Heart left ventricle (tissue), 13 donors: ENCODE results near the gene SWT1.

ENCODE experiments used
- POLR2A ChIP-seq, 2 donors: fragments of 450-650 bp; IDR thresholded peaks; one replicate each; pipeline ENCODE4 v1.6.1; 2017; ENCODE audit warnings: antibody characterized with exemption in 2 of 2, mild to moderate bottlenecking in 2 of 2, moderate library complexity in 2 of 2
- TF ChIP-seq, protein P1 (sequence below), 12 donors: fragments of 200-600 bp; sonication (generic) in 4 of 12; IDR thresholded peaks; one replicate each; pipeline versions ENCODE4 v1.5.0 to v1.8.0; 2018 to 2022; ENCODE audit warnings: antibody characterized with exemption in 12 of 12, mild to moderate bottlenecking in 5 of 12
- donor health status: ischemic (EF 13 %, LVEDD 7.1; RV severe dilation, severe dysfunction).
- donor health status: DM: no; HTN: yes; CAD: no.
- donor health status: DM: no; HTN: no; CAD: no.
- donor health status: ischemic (EF 25% LVEDD 6.9; RV normal size, moderate dysfunction).
- donor health status: ischemic (EF 25% LVEDD 5.7; RV mildly dilated, moderate dysfunction).
- donor health status: ischemic (EF 35%, LVEDD 5.7; RV mildly dilated, moderate dysfunction).
- donor health status: nonischemic (EF 11% LVEDD 7.7; RV severe dilation, severe dysfunction).
- donor health status: DM: yes; HTN: yes; CAD: no.
- donor health status: PGD.
- donor health status: ischemic (EF 29% LVEDD 5.4; RV normal size, mild dysfunction).
- donor health status: nonischemic (EF 23%, LVEDD 6.1; RV moderate dilation, normal function).

DNA sequence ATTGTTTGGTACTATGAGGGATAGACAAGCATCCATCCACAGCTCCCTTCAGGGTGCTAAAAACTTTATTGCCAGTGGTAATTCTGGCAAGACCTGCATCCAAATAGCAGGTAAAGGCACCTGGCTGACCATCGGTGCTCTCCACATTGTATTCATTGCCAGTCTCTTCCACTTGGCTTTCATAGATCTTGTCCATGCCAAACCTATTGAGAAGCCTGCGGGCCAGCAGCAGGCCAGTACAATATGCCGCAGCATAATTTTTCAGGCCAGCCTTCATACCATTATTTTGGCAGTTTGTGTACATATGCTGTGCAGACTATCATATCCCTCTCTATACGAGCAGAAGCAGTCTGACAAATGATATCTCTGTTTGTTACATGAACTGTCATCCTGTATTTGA, 70.2 kb downstream of the SWT1 start:
- TF ChIP-seq POLR2A (IDR thresholded peaks at IDR 0.05): no peak
- TF ChIP-seq, protein P1, sequence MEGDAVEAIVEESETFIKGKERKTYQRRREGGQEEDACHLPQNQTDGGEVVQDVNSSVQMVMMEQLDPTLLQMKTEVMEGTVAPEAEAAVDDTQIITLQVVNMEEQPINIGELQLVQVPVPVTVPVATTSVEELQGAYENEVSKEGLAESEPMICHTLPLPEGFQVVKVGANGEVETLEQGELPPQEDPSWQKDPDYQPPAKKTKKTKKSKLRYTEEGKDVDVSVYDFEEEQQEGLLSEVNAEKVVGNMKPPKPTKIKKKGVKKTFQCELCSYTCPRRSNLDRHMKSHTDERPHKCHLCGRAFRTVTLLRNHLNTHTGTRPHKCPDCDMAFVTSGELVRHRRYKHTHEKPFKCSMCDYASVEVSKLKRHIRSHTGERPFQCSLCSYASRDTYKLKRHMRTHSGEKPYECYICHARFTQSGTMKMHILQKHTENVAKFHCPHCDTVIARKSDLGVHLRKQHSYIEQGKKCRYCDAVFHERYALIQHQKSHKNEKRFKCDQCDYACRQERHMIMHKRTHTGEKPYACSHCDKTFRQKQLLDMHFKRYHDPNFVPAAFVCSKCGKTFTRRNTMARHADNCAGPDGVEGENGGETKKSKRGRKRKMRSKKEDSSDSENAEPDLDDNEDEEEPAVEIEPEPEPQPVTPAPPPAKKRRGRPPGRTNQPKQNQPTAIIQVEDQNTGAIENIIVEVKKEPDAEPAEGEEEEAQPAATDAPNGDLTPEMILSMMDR (IDR thresholded peaks at IDR 0.05): no peak
